Fibroblast of the aortic adventitia (primary cell): ENCODE measurements around the gene BIN1. TPM values are rescaled to one million over a fixed set of nuclear protein-coding genes. Genes with fewer than 3 reads are reported as not detected.

Experiments used
- DNase-seq: peaks from one replicate; pipeline ENCODE4 v3.0.0-alpha.2; 2010; ENCODE audit warnings: low read depth
- H3K4me3 ChIP-seq: 2 replicates; pipeline ENCODE4 v1.5.1; 2011; ENCODE audit warnings: low read depth, mild to moderate bottlenecking, control low read depth, low read length, moderate library complexity
- CTCF ChIP-seq: IDR thresholded peaks from 2 replicates; pipeline ENCODE4 v1.5.1; 2011; ENCODE audit warnings: mild to moderate bottlenecking, low read length, control low read depth, inconsistent platforms; ENCODE audit not compliant: insufficient read depth
- total RNA-seq: library from RNA; depleted of rRNA; stranded (reverse); fragments of >200 nt; gene quantifications from 2 replicates; pipeline ENCODE4 v1.2.3, GENCODE V29; 2012; ENCODE audit warnings: low replicate concordance

BIN1 gene
- total RNA-seq, 1 donor = 68.7 TPM

GRCh38 chr2:127011796-127012195 is 95.2 kb downstream of the BIN1 start:
- no peak overlapping the region for H3K4me3 ChIP-seq
- DNase-seq = no peak
- TF ChIP-seq CTCF = no peak

- TF ChIP-seq CTCF = no peak
- no peak for DNase-seq
- H3K4me3 ChIP-seq = no peak overlapping the region
Measured at GRCh38 chr2:127011231-127011661, 95.7 kb downstream of the BIN1 start.

- TF ChIP-seq CTCF = no peak
- H3K4me3 ChIP-seq = no peak overlapping the region
- no peak for DNase-seq
Measured at GRCh38 chr2:127008265-127009015, 98.5 kb downstream of the BIN1 start.

GRCh38 chr2:127007652-127008051 is 99.3 kb downstream of the BIN1 start:
- DNase-seq = peak; percentile 74
- no peak overlapping the region for H3K4me3 ChIP-seq
- TF ChIP-seq CTCF = no peak

GRCh38 chr2:127006962-127007361 is 100.0 kb downstream of the BIN1 start:
- no peak overlapping the region for H3K4me3 ChIP-seq
- TF ChIP-seq CTCF = no peak
- DNase-seq = no peak

GRCh38 chr2:127004893-127005600 is 101.9 kb downstream of the BIN1 start:
- no peak for DNase-seq
- H3K4me3 ChIP-seq = no peak overlapping the region
- TF ChIP-seq CTCF = no peak
